Liver (tissue), 9 donors: ENCODE results near the gene HTR7. TPM values are rescaled to one million over a fixed set of nuclear protein-coding genes. Genes with fewer than 3 reads are reported as not detected.

Experiments used
- DNase-seq: peaks from one replicate; pipeline ENCODE4 v3.0.0-alpha.2; 2017; ENCODE audit warnings: low spot score
- H3K27ac ChIP-seq, 2 donors: one replicate each; pipeline ENCODE4 v1.7.0; 2013; ENCODE audit warnings: inconsistent platforms in 2 of 2, low read length in 2 of 2, control low read depth in 1 of 2, low read depth in 1 of 2, mild to moderate bottlenecking in 1 of 2
- H3K27me3 ChIP-seq, 4 donors: one replicate each; pipeline versions ENCODE4 v1.6.1 to v1.7.0; 2013; ENCODE audit warnings: low read length in 3 of 4, inconsistent platforms in 1 of 4, mild to moderate bottlenecking in 1 of 4, moderate library complexity in 1 of 4; ENCODE audit not compliant: control insufficient read depth in 4 of 4, insufficient read depth in 4 of 4
- H3K36me3 ChIP-seq, 4 donors: one replicate each; pipeline versions ENCODE4 v1.6.1 to v1.7.0; 2013; ENCODE audit warnings: low read length in 3 of 4, mild to moderate bottlenecking in 3 of 4, low read depth in 1 of 4, moderate library complexity in 1 of 4; ENCODE audit not compliant: control insufficient read depth in 4 of 4, insufficient read depth in 3 of 4
- H3K4me1 ChIP-seq, 4 donors: one replicate each; pipeline versions ENCODE4 v1.6.1 to v1.7.0; 2013; ENCODE audit warnings: low read length in 3 of 4, mild to moderate bottlenecking in 3 of 4, moderate library complexity in 1 of 4; ENCODE audit not compliant: control insufficient read depth in 4 of 4, insufficient read depth in 4 of 4
- H3K4me3 ChIP-seq, 3 donors: one replicate each; pipeline versions ENCODE4 v1.6.1 to v1.7.0; 2013; ENCODE audit warnings: low read length in 3 of 3, control low read depth in 1 of 3, low read depth in 1 of 3, mild to moderate bottlenecking in 1 of 3
- H3K9ac ChIP-seq, 2 donors: one replicate each; pipeline ENCODE4 v1.7.0; 2013; ENCODE audit warnings: low read length in 2 of 2, mild to moderate bottlenecking in 2 of 2, moderate library complexity in 2 of 2, control low read depth in 1 of 2, low read depth in 1 of 2
- H3K9me3 ChIP-seq, 4 donors: one replicate each; pipeline versions ENCODE4 v1.6.1 to v1.7.0; 2013; ENCODE audit warnings: low read length in 3 of 4; ENCODE audit not compliant: control insufficient read depth in 4 of 4
- CTCF ChIP-seq: fragments of 150-350 bp; IDR thresholded peaks from 2 replicates; pipeline ENCODE4 v1.5.1; 2017; ENCODE audit warnings: improper control_type of control experiment, low read depth, low read length; ENCODE audit not compliant: missing input control
- FOXA1 ChIP-seq: IDR thresholded peaks from 2 replicates; pipeline ENCODE4 v1.6.1; 2016; ENCODE audit warnings: antibody characterized with exemption
- FOXA2 ChIP-seq: IDR thresholded peaks from 2 replicates; pipeline ENCODE4 v1.6.1; 2016; ENCODE audit warnings: antibody characterized with exemption
- GABPA ChIP-seq, 2 donors: IDR thresholded peaks in 1 of 2; conservative IDR thresholded peaks in 1 of 2; 2 replicates each; pipeline ENCODE4 v1.6.1; 2016; ENCODE audit warnings: antibody characterized with exemption in 2 of 2, mild to moderate bottlenecking in 1 of 2, moderate library complexity in 1 of 2
- HNF4A ChIP-seq, 2 donors: conservative IDR thresholded peaks; 2 replicates each; pipeline ENCODE4 v1.6.1; 2016; ENCODE audit warnings: antibody characterized with exemption in 2 of 2, mild to moderate bottlenecking in 2 of 2
- HNF4G ChIP-seq: IDR thresholded peaks from 2 replicates; pipeline ENCODE4 v1.6.1; 2016; ENCODE audit warnings: antibody characterized with exemption
- JUND ChIP-seq, 2 donors: IDR thresholded peaks; 2 replicates each; pipeline ENCODE4 v1.6.1; 2016; ENCODE audit warnings: antibody characterized with exemption in 2 of 2
- NR2F2 ChIP-seq: IDR thresholded peaks from 2 replicates; pipeline ENCODE4 v1.6.1; 2016; ENCODE audit warnings: antibody characterized with exemption
- RAD21 ChIP-seq, 2 donors: IDR thresholded peaks; 2 replicates each; pipeline ENCODE4 v1.6.1; 2016; ENCODE audit warnings: antibody characterized with exemption in 2 of 2, mild to moderate bottlenecking in 2 of 2
- RXRA ChIP-seq, 2 donors: IDR thresholded peaks; 2 replicates each; pipeline ENCODE4 v1.6.1; 2017 to 2018; ENCODE audit warnings: antibody characterized with exemption in 2 of 2, mild to moderate bottlenecking in 1 of 2
- SP1 ChIP-seq: IDR thresholded peaks from 2 replicates; pipeline ENCODE4 v1.6.1; 2018; ENCODE audit warnings: antibody characterized with exemption, mild to moderate bottlenecking
- TAF1 ChIP-seq: conservative IDR thresholded peaks from 2 replicates; pipeline ENCODE4 v1.6.1; 2016; ENCODE audit warnings: antibody characterized with exemption, mild to moderate bottlenecking
- YY1 ChIP-seq: IDR thresholded peaks from 2 replicates; pipeline ENCODE4 v1.6.1; 2016; ENCODE audit warnings: antibody characterized with exemption, mild to moderate bottlenecking
- ZBTB33 ChIP-seq: IDR thresholded peaks from 2 replicates; pipeline ENCODE4 v1.6.1; 2016; ENCODE audit warnings: antibody characterized with exemption
- WGBS: extraction: QIAGEN DNeasy Blood & Tissue Kit; methylation state at CpG from one replicate; pipeline ENCODE4 v1.1.7; 2013; 5-methylcytosine and 5-hydroxymethylcytosine counted together
- polyA plus RNA-seq, 2 donors: library from polyadenylated mRNA; stranded (reverse) in 1 of 2; unstranded in 1 of 2; fragments of 200-250 nt in 1 of 2; fragments of >200 nt in 1 of 2; fragmentation: Nextera tagmentation in 1 of 2; extraction: Ambion mirVana in 1 of 2; gene quantifications; one replicate each; pipeline versions ENCODE4 v1.2.1 to v1.2.3, GENCODE V29; 2013 to 2015
- total RNA-seq, 2 donors: library from RNA; depleted of rRNA; stranded (reverse); fragments of >200 nt; gene quantifications; one replicate each; pipeline ENCODE4 v1.2.3, GENCODE V29; 2014
- donor health status: healthy.
- donor health status: healthy.
- donor health status: healthy.
- donor health status: healthy.
- donor health status: healthy.

The HTR7 gene
- total and polyA plus RNA-seq, 4 donors = 0.17 to 0.61 (median 0.18) TPM; not detected in 1

- Histone ChIP-seq H3K4me3 (no peak overlapping the region), H3K9me3 (no peaks in the 10 kb centered on the region), H3K27ac (no peak overlapping the region), H3K4me1 (no peaks in the 10 kb centered on the region), H3K36me3 (no peaks in the 10 kb centered on the region), H3K9ac (no peak overlapping the region), H3K27me3 (no peaks in the 10 kb centered on the region)
- 55% methylated on average over 6 of the region's 6 CpGs for WGBS
- DNase-seq = no peak
- TF ChIP-seq RXRA (IDR thresholded peaks at IDR 0.05) (no peak), YY1 (no peak), SP1 (no peak), TAF1 (no peak), JUND (IDR thresholded peaks at IDR 0.05) (no peak), NR2F2 (no peak), FOXA2 (no peak), FOXA1 (no peak), RAD21 (IDR thresholded peaks at IDR 0.05) (no peak), ZBTB33 (no peak)
These were observed 134.3 kb downstream of the HTR7 start for GRCh38 chr10:90723416-90724068.

DNA sequence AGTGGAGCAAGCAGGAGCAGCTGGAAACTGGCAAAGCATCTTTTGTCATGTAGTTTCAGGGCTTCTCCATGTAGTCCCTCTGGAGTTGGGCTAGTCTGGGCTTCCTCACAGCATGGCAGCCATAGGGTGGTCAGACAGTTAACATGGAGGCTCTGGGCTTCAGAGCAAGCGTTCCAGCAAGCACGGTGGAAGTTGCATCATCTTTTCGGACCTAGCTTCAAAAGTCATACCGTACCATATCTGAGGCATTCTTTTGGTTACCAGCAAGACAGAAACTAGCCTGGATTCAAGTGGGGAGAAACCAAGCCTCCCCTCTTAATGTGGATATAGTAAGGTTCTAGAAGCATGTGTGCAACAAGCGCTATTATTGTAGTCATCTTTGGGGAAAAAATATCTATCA lies 135.0 kb downstream of the HTR7 start:
- no peaks in the 10 kb centered on the region for H3K36me3 ChIP-seq
- no peak overlapping the region for H3K27ac ChIP-seq
- H3K9me3 ChIP-seq = no peaks in the 10 kb centered on the region
- no peaks in the 10 kb centered on the region for H3K27me3 ChIP-seq
- TF ChIP-seq HNF4A (conservative IDR thresholded peaks at IDR 0.05) = no peak
- TF ChIP-seq GABPA (IDR thresholded peaks at IDR 0.05 in 1 of 2, conservative IDR thresholded peaks at IDR 0.05 in 1 of 2) = no peak
- TF ChIP-seq HNF4G = no peak
- TF ChIP-seq JUND (IDR thresholded peaks at IDR 0.05) = no peak
- no peak for TF ChIP-seq YY1
- TF ChIP-seq FOXA1 = no peak
- 91% methylated on average over 5 of the region's 5 CpGs for WGBS
- H3K9ac ChIP-seq = no peak overlapping the region
- no peak for DNase-seq
- H3K4me1 ChIP-seq = no peaks in the 10 kb centered on the region
- no peak overlapping the region for H3K4me3 ChIP-seq

DNA sequence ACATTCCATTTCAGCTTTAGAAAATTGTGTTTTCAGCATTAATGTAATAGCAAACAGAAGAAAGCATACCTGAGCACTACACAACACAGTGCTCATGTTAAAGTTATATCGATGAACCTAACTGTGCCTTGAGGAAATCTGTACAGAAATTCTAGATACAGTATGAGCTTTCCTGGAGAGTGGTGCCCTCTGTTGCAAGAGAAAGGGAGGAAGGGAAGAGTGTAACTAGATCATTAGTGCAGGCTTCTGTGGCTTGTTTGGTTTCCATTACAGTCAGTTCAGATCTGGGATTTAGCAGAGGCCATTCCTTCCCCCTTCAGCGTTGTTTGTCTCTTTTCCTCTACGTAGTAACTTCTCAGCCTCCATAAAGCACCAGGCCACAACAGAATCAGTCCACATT lies 139.7 kb downstream of the HTR7 start:
- H3K9ac ChIP-seq = no peak overlapping the region
- H3K9me3 ChIP-seq = no peaks in the 10 kb centered on the region
- TF ChIP-seq HNF4G (no peak), RAD21 (IDR thresholded peaks at IDR 0.05) (peak in 1 of 2 donors; percentile 48)
- WGBS = 69% methylated on average over 3 of the region's 3 CpGs
- no peak overlapping the region for H3K4me3 ChIP-seq
- no peaks in the 10 kb centered on the region for H3K36me3 ChIP-seq
- H3K27ac ChIP-seq = no peak overlapping the region
- DNase-seq = no peak
- H3K4me1 ChIP-seq = no peaks in the 10 kb centered on the region
- no peaks in the 10 kb centered on the region for H3K27me3 ChIP-seq

- TF ChIP-seq YY1 (no peak), CTCF (no peak), GABPA (IDR thresholded peaks at IDR 0.05 in 1 of 2, conservative IDR thresholded peaks at IDR 0.05 in 1 of 2) (no peak), SP1 (no peak), NR2F2 (no peak)
- no peak for DNase-seq
- 55% methylated on average over 3 of the region's 3 CpGs for WGBS
- H3K9me3 ChIP-seq = no peaks in the 10 kb centered on the region
- H3K4me3 ChIP-seq = no peak overlapping the region
- no peak overlapping the region for H3K27ac ChIP-seq
- H3K36me3 ChIP-seq = no peaks in the 10 kb centered on the region
- H3K4me1 ChIP-seq = no peaks in the 10 kb centered on the region
- H3K27me3 ChIP-seq = no peaks in the 10 kb centered on the region
- H3K9ac ChIP-seq = no peak overlapping the region
These were observed 145.3 kb downstream of the HTR7 start for GRCh38 chr10:90712529-90712928.
